GM18858 (cell line): ENCODE results near the gene IKZF3.
"Not testable (repeated sequence)": the region's sequence is repeated elsewhere in the genome, so short reads cannot be mapped to it uniquely, and the experiment has no call there.

Experiments used
- ATAC-seq: cut with Tn5 transposase; IDR thresholded peaks from one replicate; pipeline ENCODE4 v1.9.1; 2021; ENCODE audit not compliant: unreplicated experiment

Gene IKZF3

DNA sequence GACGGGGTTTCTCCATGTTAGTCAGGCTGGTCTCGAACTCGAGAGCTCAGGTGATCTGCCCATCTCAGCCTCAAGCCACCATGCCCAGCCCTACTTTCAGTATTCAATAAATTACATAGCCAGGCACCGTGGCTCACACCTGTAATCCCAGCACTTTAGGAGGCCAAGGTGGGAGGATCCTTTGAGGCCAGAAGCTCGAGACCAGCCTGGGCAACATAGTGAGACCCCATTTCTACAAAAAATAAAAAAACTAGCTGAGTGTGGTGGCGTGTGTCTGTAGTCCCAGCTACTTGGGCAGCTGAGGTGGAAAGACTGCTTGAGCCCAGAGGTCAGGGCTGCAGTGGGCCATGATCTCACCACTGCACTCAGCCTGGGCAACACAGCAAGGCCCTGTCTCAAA, 142.0 kb downstream of the IKZF3 start:
- ATAC-seq, result no peak

DNA sequence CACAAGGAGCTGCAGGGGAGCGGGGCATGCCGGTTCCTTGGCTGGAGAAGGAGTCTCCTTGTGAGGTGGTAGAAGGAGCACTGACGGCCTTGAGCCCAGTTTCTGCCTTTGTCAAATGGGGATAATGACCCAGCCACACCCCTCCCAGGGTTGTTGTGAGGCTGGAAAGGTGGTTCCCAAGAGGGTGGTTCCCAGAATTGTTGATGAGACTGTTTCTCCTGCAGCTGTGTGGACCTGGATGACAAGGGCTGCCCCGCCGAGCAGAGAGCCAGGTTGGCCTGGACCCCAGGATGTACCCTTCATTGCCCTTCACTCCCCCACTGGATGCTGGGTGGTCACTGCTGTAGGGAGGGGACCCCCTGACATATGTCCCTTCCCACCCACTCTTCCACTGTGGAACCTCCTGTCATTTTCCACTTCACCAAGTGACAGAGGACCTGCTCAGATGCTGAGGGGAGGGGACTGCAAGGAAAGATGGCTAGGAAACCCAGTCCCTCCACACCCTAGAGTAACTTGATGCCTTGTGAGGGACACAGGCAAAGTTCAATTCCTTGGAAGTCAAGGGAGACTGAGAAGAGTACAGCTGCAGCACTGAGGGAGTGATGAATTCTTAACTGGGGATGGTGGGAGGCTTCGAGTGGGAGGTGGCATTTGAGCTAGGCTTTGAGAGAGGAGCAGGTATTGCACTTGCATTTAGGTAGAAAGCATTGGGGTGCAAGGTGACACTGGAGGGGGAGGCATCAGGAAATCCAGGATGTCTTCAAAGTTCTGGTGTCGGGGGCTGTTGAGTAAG, 144.4 kb downstream of the IKZF3 start:
- ATAC-seq, result no peak

DNA sequence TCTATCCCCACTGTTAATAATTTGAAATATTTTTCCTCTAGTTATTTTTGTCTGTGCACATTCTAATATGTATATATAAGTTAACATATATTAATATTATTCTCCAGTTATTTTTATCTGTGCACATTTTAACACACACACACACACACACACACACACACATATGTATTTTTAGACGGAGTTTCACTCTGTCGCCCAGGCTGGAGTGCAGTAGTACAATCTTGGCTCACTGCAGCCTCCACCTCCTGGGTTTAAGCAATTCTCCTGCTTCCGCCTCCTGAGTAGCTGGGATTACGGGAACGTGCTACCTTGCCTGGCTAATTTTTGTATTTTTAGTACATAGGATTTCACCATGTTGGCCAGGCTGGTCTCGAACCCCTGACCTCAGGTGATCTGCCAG, 146.5 kb downstream of the IKZF3 start:
- no peak for ATAC-seq

DNA sequence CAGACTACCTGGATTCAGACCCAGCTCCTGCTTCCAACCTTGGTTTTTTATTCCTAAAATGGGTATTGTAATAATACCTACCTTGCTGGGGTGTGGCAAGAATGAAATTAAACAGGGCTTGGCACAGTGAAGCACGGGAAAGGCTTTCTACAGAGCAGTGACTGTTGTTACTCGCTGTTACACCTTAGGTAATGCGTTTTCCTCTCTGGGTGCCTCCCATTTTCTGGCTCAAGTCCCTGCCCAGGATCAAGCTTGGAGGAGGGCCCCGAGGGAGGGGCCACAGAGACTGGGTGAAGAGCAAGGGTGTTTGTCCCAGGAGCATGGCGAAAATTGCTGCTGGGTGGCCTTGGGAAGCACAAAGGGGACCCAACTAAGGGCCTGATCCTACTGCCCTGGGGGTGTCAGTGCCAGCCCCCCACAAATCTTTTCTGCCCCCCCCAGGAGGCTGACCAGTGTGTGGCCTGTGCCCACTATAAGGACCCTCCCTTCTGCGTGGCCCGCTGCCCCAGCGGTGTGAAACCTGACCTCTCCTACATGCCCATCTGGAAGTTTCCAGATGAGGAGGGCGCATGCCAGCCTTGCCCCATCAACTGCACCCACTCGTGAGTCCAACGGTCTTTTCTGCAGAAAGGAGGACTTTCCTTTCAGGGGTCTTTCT, 147.1 kb downstream of the IKZF3 start:
- no peak for ATAC-seq

DNA sequence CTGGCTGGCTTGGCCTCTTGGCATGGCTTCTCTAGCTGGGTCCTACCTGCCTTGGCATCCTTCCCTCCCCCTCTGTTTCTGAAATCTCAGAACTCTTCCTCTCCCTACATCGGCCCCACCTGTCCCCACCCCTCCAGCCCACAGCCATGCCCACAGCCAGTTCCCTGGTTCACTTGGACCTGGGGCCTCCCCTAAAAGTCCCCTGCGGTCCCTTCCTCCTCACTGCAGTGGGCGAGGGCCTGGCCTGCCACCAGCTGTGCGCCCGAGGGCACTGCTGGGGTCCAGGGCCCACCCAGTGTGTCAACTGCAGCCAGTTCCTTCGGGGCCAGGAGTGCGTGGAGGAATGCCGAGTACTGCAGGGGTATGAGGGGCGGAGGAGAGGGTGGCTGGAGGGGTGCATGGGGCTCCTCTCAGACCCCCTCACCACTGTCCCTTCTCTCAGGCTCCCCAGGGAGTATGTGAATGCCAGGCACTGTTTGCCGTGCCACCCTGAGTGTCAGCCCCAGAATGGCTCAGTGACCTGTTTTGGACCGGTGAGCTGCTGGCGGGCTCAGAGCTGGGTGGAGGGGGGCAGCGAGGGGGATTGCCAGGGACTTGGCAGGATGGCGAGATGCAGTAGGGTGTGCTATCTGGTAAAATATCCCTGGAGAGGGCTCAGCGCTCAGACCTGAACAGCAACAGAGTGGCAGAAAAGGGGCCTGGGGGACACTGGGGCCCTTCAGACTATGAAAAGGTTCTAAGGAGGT, 147.9 kb downstream of the IKZF3 start:
- ATAC-seq, result no peak

DNA sequence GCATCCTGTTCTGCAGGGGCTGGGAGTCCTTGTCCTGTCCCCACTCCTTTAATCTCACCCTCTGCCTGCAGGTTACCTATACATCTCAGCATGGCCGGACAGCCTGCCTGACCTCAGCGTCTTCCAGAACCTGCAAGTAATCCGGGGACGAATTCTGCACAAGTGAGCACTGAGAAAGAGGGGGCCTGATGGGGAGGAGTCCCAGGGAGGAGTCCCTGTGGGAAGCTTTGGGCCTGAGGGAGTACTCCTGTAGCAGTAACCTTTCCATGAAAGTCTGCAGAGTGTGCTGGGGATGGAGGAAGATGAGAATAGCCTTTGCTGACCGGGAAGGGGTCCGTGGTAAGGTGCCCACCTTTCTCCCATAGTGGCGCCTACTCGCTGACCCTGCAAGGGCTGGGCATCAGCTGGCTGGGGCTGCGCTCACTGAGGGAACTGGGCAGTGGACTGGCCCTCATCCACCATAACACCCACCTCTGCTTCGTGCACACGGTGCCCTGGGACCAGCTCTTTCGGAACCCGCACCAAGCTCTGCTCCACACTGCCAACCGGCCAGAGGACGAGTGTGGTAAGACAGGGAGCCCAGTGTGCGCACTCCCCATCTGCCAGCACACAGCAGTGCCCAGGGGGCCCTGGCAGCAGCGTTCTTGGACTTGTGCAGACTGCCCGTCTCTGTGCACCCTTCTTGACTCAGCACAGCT, 148.6 kb downstream of the IKZF3 start:
- no peak for ATAC-seq

DNA sequence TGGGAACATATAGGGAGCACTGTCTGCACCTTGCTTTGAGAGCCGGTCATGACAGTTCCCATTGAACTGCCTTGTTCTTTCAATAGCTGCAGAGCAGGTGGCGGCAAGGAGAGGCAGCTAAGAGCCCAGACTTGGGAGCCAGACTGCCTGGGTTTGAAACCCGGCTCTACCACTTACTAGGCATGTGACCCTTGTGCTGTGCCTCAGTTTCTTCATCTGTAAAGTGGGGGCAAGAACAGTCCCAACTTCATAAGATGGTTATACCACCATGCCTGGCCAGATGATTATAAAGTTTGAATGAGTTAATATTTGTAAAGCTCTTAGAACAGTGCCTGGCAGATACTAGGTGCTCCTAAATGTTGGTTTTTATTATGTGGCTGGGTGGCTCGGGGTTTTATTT, 149.9 kb downstream of the IKZF3 start:
- ATAC-seq, result no peak

DNA sequence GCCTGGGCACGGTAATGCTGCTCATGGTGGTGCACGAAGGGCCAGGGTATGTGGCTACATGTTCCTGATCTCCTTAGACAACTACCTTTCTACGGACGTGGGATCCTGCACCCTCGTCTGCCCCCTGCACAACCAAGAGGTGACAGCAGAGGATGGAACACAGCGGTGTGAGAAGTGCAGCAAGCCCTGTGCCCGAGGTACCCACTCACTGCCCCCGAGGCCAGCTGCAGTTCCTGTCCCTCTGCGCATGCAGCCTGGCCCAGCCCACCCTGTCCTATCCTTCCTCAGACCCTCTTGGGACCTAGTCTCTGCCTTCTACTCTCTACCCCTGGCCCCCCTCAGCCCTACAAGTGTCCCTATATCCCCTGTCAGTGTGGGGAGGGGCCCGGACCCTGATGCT, 152.3 kb downstream of the IKZF3 start:
- no peak for ATAC-seq

DNA sequence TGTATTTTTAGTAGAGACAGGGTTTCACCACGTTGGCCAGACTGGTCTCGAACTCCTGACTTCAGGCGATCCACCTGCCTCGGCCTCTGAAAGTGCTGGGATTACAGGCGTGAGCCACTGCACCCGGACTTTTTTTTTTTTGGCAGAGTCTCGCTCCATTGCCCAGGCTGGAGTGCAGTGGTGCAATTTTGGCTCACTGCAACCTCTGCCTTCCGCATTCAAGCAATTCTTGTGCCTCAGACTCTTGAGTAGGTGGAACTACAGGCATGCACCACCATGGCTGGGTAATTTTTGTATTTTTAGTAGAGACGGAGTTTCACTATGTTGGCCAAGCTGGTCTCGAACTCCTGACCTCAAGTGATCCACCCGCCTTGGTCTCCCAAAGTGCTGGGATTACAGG, 153.0 kb downstream of the IKZF3 start:
- ATAC-seq, result not testable (repeated sequence)

DNA sequence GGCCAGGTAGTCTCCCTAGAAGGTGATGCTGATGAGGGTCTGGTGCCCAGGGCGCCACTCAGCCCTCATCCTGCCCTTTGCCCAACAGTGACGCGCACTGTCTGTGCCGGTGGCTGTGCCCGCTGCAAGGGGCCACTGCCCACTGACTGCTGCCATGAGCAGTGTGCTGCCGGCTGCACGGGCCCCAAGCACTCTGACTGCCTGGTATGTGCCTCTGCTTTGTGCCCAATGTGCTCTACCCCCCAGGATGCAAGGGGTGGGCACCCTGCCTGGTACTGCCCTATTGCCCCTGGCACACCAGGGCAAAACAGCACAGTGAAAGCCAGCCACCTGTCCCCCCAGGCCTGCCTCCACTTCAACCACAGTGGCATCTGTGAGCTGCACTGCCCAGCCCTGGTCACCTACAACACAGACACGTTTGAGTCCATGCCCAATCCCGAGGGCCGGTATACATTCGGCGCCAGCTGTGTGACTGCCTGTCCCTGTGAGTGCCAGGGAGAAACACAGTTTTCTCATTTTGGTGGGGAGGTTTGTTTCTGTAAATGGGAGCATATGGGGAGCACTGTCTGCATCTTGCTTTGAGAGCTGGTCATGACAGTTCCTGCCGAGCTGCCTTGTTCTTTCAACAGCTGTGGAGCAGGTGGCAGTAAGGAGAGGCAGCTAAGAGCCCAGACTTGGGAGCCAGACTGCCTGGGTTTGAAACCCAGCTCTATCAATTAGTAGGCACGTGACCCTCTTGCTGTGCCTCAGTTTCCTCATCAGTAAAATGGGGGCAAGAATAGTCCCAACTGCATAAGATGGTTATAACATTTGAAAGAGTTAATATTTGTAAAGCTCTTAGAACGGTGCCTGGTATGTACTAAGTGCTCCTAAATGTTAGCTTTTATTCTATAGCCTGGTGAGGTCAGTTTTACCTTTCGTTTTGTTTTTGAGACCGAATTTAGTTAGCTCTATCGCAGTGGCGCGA, 153.8 kb downstream of the IKZF3 start:
- no peak for ATAC-seq

DNA sequence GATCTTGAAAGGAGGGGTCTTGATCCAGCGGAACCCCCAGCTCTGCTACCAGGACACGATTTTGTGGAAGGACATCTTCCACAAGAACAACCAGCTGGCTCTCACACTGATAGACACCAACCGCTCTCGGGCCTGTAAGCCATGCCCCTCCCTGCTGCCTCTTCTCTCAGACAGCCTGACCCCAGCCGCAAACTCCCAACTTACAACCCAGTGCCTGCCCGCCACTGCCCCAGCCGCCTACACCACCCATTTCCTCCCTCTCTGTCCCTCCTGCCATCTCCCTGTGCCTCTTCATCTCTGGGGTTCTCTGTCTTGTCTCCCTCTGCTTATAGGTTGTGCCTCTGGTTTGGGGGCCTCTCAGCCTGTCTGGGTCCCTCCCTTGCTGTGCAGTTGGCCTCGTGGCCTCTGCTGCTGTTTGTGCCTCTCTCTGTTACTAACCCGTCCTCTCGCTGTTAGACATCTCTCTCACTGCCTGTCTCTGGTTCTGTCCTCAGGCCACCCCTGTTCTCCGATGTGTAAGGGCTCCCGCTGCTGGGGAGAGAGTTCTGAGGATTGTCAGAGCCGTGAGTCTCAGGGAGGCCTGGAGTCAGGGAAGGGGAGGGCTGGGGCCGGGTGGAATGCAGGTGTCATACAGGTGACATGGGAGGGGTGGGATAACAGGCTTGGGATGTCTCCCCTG, 154.7 kb downstream of the IKZF3 start:
- no peak for ATAC-seq
